Non-pigmented ciliary epithelial cell (primary cell): ENCODE measurements around the gene ARID2.
A peak's percentile ranks its signal among the peaks of the same experiment; 100 is the strongest.

Experiments
- DNase-seq: peaks from one replicate; pipeline ENCODE4 v3.0.0-alpha.2; 2010; ENCODE audit warnings: low read depth

The ARID2 gene

DNA sequence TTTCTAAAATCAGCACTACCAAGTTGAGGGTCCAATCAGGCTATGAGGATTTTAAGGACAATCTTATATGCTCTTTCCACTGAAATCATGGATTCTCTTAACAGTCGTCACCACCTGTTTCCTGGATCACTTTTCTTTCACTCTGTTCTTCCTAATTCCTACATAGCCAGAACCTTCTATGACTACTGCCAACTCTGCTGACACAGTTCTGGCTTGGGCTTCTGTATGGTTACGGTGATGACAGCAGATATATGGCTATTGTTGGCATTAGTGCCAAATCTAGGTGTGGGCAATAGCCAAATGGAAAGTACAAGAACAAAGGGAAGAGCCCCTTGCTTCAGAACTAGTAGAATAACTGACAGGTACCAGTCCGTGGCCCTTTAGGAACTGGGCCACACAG lies 124.0 kb downstream of the ARID2 start:
- no peak for DNase-seq

GRCh38 chr12:45863332-45863731 lies 133.8 kb downstream of the ARID2 start:
- DNase-seq, result no peak

DNA sequence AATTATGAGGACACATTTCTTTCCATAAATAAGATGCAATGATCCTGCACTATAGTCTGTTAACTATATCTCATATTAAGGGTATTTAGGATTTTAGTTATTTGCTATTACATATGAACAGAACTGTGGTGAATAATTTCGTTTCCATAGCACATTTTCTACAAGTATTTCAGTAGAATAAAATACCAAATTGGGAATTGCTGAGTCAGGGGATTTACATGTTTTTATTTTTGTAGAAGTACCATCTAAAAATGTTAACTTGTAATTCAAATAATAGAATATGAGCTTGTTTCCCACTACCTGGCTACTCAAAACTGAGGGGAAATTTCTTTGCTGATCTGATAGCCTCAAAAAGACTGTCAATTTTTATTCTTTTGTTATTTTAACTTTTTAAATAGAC lies 136.8 kb downstream of the ARID2 start:
- no peak for DNase-seq

- DNase-seq, result no peak
Observed at GRCh38 chr12:45872446-45872845, 142.9 kb downstream of the ARID2 start.

- DNase-seq, result no peak
Observed at GRCh38 chr12:45877069-45877468, 147.6 kb downstream of the ARID2 start.

DNA sequence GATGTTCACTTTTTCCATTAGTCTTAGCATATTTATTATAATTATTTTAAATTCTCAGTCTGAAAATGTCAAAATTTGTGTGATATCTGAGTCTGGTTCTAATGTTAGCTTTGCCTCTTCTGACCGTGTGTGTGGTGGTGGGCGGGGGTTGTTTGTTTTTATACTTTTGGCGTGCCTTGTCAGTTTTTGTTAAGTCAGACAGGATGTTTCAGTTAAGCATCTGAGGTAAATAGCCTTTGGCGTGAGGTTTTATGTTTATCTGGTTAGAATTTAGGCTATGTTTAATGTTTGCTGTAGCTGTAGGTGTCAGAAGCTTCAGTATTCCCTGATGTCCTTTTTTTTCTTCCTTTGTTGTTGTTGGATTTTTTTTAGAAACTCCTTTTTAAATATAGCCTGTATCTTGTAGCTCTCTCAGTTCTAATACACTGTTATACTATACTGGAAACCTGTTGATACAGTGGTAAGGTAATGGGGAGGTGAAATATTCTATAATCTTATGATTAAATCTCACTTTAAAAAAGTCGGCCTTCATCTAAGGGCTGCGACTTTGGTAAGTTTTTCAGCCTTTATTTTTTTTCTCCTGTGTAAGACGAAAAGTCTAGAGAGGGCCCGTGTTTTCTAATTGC lies 149.2 kb downstream of the ARID2 start:
- no peak for DNase-seq

GRCh38 chr12:45879363-45879895 lies 149.9 kb downstream of the ARID2 start:
- no peak for DNase-seq

DNA sequence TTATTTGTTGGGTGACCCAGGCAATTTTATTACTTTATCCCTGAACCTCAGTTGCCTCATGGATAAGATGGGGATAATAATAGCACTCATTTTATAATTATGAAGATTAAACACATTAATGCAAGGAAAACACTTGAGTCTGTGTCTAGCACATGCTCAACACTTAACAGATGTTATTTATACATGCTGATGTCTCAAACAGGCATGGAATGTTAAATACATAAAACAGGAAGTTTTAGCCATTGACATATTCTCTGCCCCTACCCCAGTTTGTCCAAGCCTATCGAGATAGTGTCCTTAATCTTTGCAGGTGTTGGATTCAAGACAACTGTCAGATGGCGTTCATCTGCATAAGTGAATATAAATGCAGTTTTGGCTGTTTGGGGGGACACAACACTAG lies 151.0 kb downstream of the ARID2 start:
- DNase-seq, result no peak

DNA sequence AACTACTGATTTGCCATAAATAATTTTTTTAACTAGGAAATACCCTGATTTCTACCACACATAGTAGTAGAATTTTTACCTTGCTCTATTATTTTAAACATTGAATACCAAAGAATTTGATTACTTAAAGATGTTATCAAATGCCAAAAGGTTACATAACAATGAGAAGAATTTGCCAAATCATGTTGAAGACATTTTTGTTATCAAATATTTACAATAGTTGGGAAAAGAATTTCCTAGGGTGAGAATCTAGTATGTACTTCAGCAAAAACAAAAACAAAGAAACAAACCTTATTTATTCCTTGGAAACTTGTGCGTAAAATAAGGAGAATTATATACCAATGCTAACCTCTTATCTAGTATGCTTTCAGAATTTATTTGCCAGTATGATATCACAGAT lies 153.7 kb downstream of the ARID2 start:
- no peak for DNase-seq

GRCh38 chr12:45886685-45887084 lies 157.2 kb downstream of the ARID2 start:
- DNase-seq, result no peak

DNA sequence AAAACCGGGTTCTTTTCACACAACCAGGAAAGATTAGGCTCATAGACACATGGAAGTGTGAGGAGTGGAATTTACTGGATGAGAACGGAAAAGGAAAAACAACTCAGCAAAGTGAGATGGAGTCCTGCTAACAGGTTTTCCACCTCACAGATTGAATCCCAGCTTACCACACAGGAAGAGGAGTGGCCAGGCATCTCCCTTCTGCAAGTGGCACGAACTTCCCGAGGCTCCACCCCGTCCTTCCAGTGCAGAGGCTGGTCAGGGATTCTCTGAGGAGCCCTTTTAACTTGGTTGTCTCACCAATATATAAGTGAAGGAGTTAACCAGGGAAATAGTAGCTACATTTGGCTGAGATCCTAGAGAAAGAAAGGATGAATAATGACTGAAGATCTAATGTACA lies 158.0 kb downstream of the ARID2 start:
- no peak for DNase-seq

DNA sequence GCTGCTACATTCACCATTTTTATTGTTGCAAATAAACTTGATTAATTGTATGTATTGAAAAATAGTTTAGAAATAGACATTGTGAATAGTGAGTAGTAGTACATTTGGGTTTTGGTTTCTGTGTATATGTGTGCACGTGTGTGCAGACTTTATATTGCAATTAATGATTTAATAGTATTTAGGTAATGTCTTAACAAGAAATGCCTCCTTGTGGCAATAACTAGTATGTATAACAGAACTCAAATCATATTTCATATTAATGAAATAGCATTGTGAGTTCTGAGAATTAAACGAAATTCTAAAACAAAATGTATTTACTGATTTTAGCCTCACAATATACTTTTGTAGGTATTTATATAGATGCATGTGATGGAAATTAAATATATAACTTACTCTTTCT lies 160.8 kb downstream of the ARID2 start:
- no peak for DNase-seq

DNA sequence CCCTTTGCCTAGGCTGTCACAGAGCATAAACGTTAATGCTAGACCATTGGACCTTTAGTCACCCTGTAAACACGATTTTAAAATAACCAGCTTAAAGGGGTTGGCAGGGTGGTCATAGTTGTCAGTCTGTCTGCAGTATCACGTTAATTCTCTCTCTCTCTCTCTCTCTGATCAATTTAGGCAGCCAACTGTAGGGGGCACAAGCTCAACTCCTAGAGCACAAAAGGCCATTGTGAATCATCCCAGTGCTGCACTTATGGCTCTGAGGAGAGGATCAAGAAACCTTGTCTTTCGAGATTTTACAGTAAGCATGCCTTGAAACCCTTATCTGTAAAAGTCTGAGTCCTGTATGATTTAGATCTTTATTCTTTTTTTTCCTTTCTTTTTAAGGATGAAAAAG lies 163.7 kb downstream of the ARID2 start:
- no peak for DNase-seq

- no peak for DNase-seq
Observed at GRCh38 chr12:45895961-45896360, 166.5 kb downstream of the ARID2 start.

DNA sequence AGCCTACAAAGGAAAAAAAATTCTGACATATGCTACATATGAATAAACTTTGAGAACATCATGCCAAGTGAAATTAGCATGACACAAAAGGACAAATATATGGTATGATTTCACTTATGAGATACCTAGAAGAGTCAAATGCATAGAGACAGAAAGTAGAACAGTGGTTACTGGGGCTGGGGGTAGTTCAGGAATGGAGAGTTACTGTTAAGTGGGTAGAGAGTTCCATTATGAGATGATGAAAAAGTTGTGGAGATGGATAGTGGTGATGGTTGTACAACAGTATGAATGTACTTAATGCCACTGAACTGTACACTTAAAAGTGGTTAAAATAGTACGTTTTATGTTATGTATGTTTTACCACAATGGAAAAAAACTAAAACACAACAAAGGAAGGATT lies 168.6 kb downstream of the ARID2 start:
- no peak for DNase-seq

- no peak for DNase-seq
Observed at GRCh38 chr12:45907955-45908354, 178.4 kb downstream of the ARID2 start.

DNA sequence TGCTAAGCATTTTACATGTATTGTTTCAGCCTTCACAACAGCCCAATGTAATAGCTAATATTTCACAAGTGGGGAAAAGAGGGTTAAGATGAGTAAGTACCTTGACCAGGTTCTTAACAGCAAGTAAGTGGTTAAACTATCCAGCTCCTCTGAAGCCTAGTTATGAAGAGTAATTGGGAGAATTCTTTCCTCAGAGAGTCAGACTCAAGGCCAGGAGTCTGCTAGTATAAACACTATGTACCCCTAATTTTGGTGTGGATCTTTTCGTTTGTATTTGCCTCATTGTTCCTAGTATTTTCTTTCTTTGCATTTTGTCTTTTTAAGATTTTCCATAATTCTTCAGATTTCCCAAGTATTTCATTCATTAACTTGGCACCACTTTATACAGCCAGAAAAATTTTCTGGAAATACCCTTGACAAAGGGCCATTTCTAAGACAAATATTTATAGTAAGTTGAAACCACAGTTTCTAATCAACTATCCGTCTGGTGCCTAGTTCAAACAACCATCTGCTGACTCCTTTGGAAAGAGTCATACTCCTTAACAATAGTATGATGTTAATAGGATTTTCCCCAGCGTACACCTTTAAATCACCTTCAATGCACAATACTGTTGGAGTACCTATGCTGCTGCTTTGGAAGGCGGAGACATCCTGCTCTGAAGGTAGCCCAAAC lies 179.7 kb downstream of the ARID2 start:
- no peak for DNase-seq

DNA sequence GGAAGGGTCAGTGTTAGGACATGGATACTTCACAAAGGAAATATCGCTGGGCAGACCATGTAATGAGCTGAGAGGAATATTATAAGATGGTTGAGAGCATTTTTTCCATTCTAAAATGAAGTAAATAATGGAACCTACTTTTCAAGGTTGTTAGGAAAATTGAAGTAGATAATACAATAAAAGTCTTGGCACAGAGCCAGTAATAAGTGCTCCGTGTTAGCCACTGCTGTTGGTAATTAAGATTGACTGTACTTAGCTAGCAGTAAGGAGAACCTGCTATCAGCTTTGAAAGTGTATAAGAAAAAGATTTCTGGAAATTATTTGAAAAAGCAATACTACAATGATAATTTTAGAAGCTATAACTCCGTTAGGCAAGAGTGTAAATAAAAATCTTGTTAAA lies 183.3 kb downstream of the ARID2 start:
- no peak for DNase-seq

DNA sequence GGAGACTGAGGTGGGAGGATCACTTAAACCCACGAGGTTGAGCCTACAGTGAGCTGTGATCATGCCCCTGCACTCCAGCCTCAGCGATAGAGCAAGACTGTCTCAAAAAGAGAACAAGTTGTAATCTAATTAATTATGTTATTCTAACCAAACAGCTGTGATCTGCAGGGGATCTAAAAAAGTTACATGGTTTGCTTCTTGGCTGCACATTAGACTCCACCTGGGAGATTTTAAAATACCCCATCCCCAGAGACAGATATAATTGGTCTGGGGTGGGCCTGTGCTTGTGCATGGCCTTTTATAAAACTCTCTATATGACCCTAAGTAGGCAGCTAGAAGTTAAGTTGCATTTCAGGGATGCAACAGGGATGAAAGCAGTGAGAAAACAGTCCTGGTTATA lies 184.1 kb downstream of the ARID2 start:
- DNase-seq, result no peak

GRCh38 chr12:45914090-45914489 lies 184.6 kb downstream of the ARID2 start:
- DNase-seq, result peak; percentile 63

- DNase-seq, result no peak
Observed at GRCh38 chr12:45915405-45915804, 185.9 kb downstream of the ARID2 start.

GRCh38 chr12:45918818-45919217 lies 189.3 kb downstream of the ARID2 start:
- DNase-seq, result no peak

DNA sequence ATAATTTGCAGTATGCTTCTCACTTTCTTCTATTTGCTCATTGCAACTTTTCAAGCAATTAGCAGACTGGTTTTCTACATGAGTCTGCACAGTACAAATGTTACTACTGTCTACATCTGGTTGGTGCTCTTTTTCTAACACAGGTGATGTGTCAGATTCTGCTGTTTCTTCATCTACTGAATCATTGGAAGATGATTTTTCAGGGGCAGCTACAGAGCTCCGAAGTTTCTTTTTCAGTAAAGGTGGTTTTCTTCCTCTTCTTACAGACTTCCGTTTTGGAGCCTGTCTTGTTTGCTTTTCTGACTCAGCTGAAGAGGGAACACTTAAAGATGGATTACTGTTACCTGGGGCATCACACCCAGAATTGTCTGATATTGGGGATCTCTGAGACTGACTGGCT lies 198.8 kb downstream of the ARID2 start:
- DNase-seq, result no peak

DNA sequence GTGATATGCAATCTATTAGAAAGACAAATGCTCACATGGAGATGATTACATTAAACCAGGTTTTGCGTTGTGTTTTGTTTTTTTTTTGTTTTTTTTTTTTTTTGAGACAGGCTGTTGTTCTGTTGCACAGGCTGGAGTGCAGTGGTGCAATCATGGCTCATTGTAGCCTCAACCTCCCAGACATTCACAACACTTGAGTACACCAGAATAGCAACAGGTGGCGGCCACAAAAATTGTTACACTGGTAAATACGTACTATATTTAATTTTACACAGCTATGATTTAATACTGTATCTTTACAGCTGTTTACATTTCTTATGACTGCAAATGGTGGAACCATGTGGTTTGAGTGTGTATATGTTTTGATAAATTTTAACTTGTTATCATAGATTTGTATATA lies 200.9 kb downstream of the ARID2 start:
- DNase-seq, result no peak
